Keratinocyte (primary cell): ENCODE data around the gene MPP4. TPM values are rescaled to one million over a fixed set of nuclear protein-coding genes. Genes with fewer than 3 reads are reported as not detected.

ENCODE experiments used
- DNase-seq: peaks from one replicate; pipeline ENCODE4 v3.0.0-alpha.2; 2011; ENCODE audit warnings: low read depth, missing footprints, low spot score
- FAIRE-seq: peaks from 2 replicates; lab custom pipeline; 2011; peaks lifted over from hg19 to GRCh38; lab: Jason Lieb, UNC
- H2AFZ ChIP-seq: 2 replicates; pipeline ENCODE4 v1.6.0; 2012; ENCODE audit warnings: low read length, control low read depth, inconsistent platforms; ENCODE audit not compliant: control insufficient read depth
- H3K27ac ChIP-seq: 2 replicates; pipeline ENCODE4 v1.5.1; 2011; ENCODE audit warnings: low read length; ENCODE audit not compliant: control insufficient read depth, insufficient read depth
- H3K27me3 ChIP-seq: 3 replicates; pipeline ENCODE4 v1.6.0; 2011; ENCODE audit warnings: low read length; ENCODE audit not compliant: control insufficient read depth, insufficient read depth; ENCODE audit errors: extremely low read depth
- H3K36me3 ChIP-seq, 2 experiments: 2 replicates in 1 of 2; 3 replicates in 1 of 2; pipeline ENCODE4 v1.5.1; 2011; ENCODE audit warnings: low read length in 2 of 2, mild to moderate bottlenecking in 1 of 2; ENCODE audit not compliant: control insufficient read depth in 2 of 2, insufficient read depth in 2 of 2; ENCODE audit errors: extremely low read depth in 1 of 2
- H3K4me1 ChIP-seq: 3 replicates; pipeline ENCODE4 v1.5.1; 2011; ENCODE audit warnings: low read length; ENCODE audit not compliant: control insufficient read depth, insufficient read depth; ENCODE audit errors: extremely low read depth
- H3K4me2 ChIP-seq: 3 replicates; pipeline ENCODE4 v1.6.0; 2011; ENCODE audit warnings: low read depth, low read length; ENCODE audit not compliant: control insufficient read depth, insufficient read depth; ENCODE audit errors: extremely low read depth
- H3K4me3 ChIP-seq, 3 experiments: fragments of 200-600 bp in 1 of 3; sonication (generic) in 1 of 3; 2 replicates in 2 of 3; 3 replicates in 1 of 3; pipeline ENCODE4 v1.5.1; 2011 to 2016; ENCODE audit warnings: low read length in 3 of 3, mild to moderate bottlenecking in 3 of 3, control low read depth in 2 of 3, inconsistent platforms in 1 of 3, low read depth in 1 of 3, mixed read lengths in 1 of 3, mixed run types in 1 of 3, moderate library complexity in 1 of 3; ENCODE audit not compliant: control insufficient read depth in 2 of 3, insufficient read depth in 2 of 3; ENCODE audit errors: extremely low read depth in 1 of 3
- H3K79me2 ChIP-seq: 2 replicates; pipeline ENCODE4 v1.6.0; 2012; ENCODE audit warnings: low read length; ENCODE audit not compliant: control insufficient read depth, insufficient read depth
- H3K9ac ChIP-seq: 3 replicates; pipeline ENCODE4 v1.6.0; 2011; ENCODE audit warnings: low read length; ENCODE audit not compliant: control insufficient read depth, insufficient read depth; ENCODE audit errors: extremely low read depth
- H3K9me1 ChIP-seq: 3 replicates; pipeline ENCODE4 v1.6.0; 2011; ENCODE audit warnings: low read length; ENCODE audit not compliant: control insufficient read depth, insufficient read depth; ENCODE audit errors: extremely low read depth
- H3K9me3 ChIP-seq: 2 replicates; pipeline ENCODE4 v1.5.1; 2012; ENCODE audit warnings: low read depth, low read length; ENCODE audit not compliant: control insufficient read depth
- H4K20me1 ChIP-seq: 3 replicates; pipeline ENCODE4 v1.6.0; 2011; ENCODE audit warnings: low read length; ENCODE audit not compliant: control insufficient read depth, insufficient read depth; ENCODE audit errors: extremely low read depth
- CTCF ChIP-seq, 3 experiments: IDR thresholded peaks in 1 of 3; conservative IDR thresholded peaks in 1 of 3; optimal IDR thresholded peaks in 1 of 3; 2 replicates in 2 of 3; 3 replicates in 1 of 3; pipeline versions ENCODE3 to v1.5.1; 2011; ENCODE audit warnings: low read length in 3 of 3, mild to moderate bottlenecking in 3 of 3, moderate library complexity in 2 of 3, control low read depth in 1 of 3, inconsistent platforms in 1 of 3; ENCODE audit not compliant: insufficient read depth in 2 of 3; ENCODE audit errors: extremely low read depth in 1 of 3
- EZH2 ChIP-seq: IDR thresholded peaks from one replicate; pipeline ENCODE4 v1.6.1; 2012; ENCODE audit warnings: inconsistent platforms, mild to moderate bottlenecking, low read length, moderate library complexity
- dilution Hi-C: fragments of 300-500 bp; cut with MboI; formaldehyde crosslinking; loops from one replicate; pipeline ENCODE4 v1.7.0; 2020; ENCODE audit warnings: low sequenced_read_pairs; ENCODE audit not compliant: extremely low pct_ligation_motif_present
- polyA plus RNA-seq, 5 experiments: library from polyadenylated mRNA; depleted of rRNA in 3 of 5; stranded (reverse) in 3 of 5; stranded (forward) in 1 of 5; unstranded in 1 of 5; fragments of >200 nt; gene quantifications; 1 replicate in 1 of 5; 2 replicates in 3 of 5; 3 replicates in 1 of 5; pipeline versions ENCODE4 v1.2.1 to v1.2.3, GENCODE V29; 2011 to 2012; ENCODE audit warnings: missing spikeins in 2 of 5, low read depth in 1 of 5, low replicate concordance in 1 of 5

The MPP4 gene
- polyA plus RNA-seq, 1 donor (not counting 4 experiments of a cell fraction or from before 2014, with no cell fraction given): 0.42 TPM

GRCh38 chr2:201643216-201643890, 55.1 kb downstream of the MPP4 start, which contains the start of gene TMEM237:
Gene TMEM237 (minus strand): TSS chr2:201643503. CDS start chr2:201643400, 103 bp downstream.
- H3K9ac ChIP-seq: peak within 1 kb of the TSS; percentile 96
- H3K27me3 ChIP-seq: no peaks in the 10 kb centered on the region
- no peak for FAIRE-seq
- H3K9me3 ChIP-seq: no peaks in the 10 kb centered on the region
- H3K27ac ChIP-seq: peak within 1 kb of the TSS; percentile 96
- H3K9me1 ChIP-seq: no peaks in the 10 kb centered on the region
- H2AFZ ChIP-seq: peak within 1 kb of the TSS; percentile 92
- no peaks in the 10 kb centered on the region for H3K36me3 ChIP-seq
- peaks cover 17% of the 10 kb centered on the region for H3K4me1 ChIP-seq
- no peaks in the 10 kb centered on the region for H4K20me1 ChIP-seq
- peak; percentile 40 for DNase-seq
- dilution Hi-C loops: no loop called here
- H3K79me2 ChIP-seq: peaks cover 13% of the 10 kb centered on the region
- peak within 1 kb of the TSS; percentile 68 for H3K4me2 ChIP-seq
- H3K4me3 ChIP-seq: peak within 1 kb of the TSS; percentile 59 to 97 (median 93)
- TF ChIP-seq EZH2: no peak
- TF ChIP-seq CTCF (optimal IDR thresholded peaks at IDR 0.05 in 1 of 3, IDR thresholded peaks at IDR 0.05 in 1 of 3, conservative IDR thresholded peaks at IDR 0.05 in 1 of 3; ENCODE audit: extremely low read depth in 1 of 3, insufficient read depth in 2 of 3, low read length in 3 of 3): peak in 1 of 3 experiments; percentile 50

- Histone ChIP-seq H4K20me1 (no peaks in the 10 kb centered on the region), H3K9ac (peak overlapping the region; percentile 96), H2AFZ (peak overlapping the region; percentile 92), H3K27me3 (no peaks in the 10 kb centered on the region), H3K79me2 (peaks cover 13% of the 10 kb centered on the region), H3K4me2 (peak overlapping the region; percentile 68), H3K4me1 (peaks cover 17% of the 10 kb centered on the region), H3K27ac (peak overlapping the region; percentile 96), H3K4me3 (peak overlapping the region; percentile 59 to 97 (median 93)), H3K36me3 (peaks cover 0 to 2% of the 10 kb centered on the region in 2 experiments), H3K9me1 (no peaks in the 10 kb centered on the region), H3K9me3 (no peaks in the 10 kb centered on the region)
- DNase-seq (no peak), FAIRE-seq (no peak)
- TF ChIP-seq EZH2 (no peak), CTCF (optimal IDR thresholded peaks at IDR 0.05 in 1 of 3, IDR thresholded peaks at IDR 0.05 in 1 of 3, conservative IDR thresholded peaks at IDR 0.05 in 1 of 3; ENCODE audit: extremely low read depth in 1 of 3, insufficient read depth in 2 of 3, low read length in 3 of 3) (no peak)
- dilution Hi-C loops: no loop called here
These were observed 55.7 kb downstream of the MPP4 start for GRCh38 chr2:201642579-201643215.
